Activated T-cell treated with anti-CD3 and anti-CD28 coated beads, Interleukin-2, amount 50 U/mL, for 48 hours (primary cell): ENCODE data around the gene ATG2B.
A peak's percentile ranks its signal among the peaks of the same experiment; 100 is the strongest.

ENCODE experiments used
- DNase-seq, 2 experiments: peaks; one replicate each; pipeline ENCODE4 v3.0.0-alpha.2; 2020

The ATG2B gene

DNA sequence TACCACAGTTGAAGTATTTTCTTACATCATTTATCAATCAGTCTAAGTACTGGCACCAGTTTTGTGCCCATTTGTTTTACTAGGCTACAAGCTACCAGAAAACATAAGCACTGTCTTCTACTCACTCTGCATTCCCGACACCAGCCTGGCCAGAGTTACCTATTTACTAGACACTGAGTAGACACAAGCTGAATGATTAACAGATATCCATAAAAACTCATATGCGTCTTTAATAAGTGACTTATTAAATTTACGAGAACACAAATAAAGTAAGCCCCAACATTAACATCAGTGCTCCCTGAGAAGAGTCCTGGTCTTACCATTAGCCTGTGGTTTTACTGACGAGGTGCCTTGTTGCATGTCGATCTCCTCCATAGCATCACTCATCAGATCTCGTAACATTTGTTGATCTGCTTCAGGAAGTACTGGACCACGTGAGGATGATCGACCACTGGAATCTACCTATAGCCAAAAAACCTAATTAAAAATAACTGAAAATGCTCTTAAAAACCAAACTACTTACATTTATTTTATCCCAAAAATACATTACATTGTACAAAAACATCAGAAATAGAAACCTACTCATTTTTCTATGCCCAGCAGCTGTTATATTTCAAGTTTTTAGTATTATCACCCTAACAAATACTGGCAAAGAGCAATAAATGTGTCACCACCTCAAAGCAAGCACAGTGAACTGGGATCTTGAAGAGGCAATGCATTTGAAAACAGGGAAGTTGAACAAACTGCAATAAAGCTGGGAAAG is 53.8 kb downstream of the ATG2B start:
- DNase-seq: no peak

DNA sequence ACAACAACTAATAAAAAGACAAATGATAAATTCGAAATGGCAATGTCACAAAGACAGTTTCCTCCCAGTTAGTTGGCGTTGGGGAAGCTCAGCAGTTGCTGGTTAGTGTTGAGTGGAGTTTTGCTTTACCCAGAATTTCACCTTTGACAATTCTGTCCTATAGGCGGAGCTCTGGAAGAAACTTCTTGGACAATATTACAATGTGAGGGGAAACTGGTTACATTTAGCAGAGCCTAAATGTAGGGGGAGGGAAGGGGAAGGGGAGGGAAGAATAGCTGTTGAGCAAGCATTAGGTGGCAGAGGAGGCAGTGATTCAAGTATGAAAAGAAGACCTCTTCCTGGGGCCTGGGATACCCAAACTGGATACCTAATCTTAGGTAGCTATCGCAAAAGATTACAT is 55.7 kb downstream of the ATG2B start:
- no peak for DNase-seq

DNA sequence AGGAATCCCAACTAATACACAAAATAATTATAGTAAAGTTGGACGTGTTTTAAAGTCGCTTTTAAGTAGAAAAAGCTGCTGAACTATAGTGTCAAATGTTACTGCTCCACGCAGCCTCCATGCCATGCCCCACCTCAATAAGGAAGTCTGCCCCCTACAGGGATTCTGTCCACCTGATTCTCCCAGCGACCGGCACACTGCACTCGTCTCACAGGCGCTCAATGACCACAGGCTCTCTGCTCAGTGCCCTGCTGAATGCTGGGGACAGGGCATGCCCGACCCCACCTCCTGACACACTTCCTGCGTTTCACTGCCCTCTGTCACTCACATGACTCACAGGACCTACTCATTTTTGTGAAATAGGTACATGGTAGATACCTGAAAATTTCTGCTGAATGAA is 58.2 kb downstream of the ATG2B start:
- DNase-seq: no peak

DNA sequence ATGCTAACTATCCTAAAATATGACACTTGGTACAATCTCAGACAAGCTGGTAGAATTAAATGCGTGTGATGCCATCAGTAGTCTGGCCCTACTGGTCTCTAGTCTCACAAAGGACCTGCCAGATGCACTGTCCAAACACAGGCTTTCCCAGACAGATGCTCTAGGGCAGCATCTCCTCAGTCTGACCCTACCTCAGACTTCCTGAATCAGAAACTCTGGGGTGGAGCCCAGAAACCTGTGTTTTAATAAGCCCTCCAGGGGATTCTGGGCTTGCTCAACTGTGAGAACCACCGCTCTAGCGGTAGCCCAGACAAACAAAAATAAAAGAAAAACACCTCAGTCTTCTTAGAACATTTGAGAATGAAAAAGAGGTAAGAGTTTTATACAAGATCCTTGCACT is 59.2 kb downstream of the ATG2B start:
- DNase-seq: no peak

DNA sequence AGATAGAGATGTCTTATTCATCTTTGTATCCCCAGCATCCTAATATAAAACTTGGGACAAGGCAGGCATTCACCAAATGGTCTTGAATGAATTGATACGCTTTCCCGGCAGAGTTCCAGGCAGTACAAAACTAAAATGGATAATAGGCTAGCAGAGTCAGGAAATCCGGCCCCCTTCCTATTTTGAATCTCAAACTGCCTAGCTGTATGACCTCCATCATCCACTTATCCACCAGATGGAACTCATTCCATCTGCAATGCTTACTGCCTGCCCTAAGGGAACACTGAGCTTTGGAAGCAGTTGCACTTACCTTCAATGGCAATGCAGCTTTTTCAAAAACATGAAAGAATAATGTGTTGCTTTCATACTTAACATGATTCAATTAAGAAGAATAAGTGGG is 63.7 kb downstream of the ATG2B start:
- DNase-seq: no peak

DNA sequence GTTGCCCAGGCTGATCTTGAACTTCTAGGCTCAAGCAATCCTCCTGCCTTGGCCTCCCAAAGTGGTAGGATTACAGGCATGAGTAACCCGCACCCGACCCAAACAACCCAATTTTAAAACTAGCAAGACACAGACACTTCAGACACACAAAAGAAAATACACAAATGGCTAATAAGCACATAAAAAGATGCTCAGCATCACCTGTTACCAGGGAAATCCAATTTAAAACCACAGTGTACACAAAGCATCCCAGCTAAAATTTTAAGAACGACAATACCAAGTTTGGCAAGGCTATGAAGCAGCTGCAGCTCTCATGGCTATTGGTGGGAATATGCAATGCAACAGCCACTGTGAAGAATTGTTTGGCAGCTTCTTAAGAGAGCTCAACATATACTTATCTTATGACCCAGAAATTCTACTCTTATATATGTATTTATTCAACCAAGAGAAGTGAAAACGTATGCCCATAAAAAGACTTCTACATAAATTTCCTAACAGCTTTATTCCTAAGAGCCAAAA is 65.1 kb downstream of the ATG2B start:
- no peak for DNase-seq

DNA sequence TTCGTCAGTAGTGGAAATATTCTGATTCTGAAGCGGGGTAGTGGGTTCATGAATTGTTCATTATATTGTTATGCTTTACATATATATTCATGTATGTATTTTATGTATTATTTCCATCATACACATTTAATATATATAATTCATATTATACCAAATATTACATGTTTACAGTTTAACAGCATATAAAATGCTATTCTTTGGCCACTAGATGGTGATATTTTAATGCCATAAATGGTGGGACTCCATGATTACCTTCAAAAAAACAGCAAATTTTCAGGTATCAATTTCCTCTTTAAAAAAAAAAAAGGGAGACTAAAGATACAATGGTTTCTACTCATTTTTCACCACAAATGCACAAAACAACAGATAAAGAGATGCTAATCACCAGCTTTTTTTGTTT is 66.1 kb downstream of the ATG2B start:
- DNase-seq: no peak

DNA sequence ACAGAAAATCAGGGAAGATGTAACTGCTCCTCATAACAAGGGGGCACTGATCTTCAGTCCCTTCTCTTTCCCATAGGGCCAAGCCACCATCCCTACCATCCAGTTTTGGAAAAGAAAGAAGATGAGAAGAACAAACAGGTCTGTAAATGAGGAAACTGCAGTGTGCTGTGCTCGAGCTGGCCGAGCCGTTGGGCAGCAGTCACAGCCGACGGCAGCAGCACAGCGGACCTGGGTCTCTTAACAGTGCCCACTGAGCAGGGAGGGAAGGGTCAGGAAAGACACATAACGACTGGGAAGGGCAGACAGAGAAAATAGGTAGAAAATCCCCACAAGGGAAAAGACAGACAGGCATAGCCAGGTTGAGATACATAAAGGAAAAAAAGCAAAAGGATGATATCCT is 68.9 kb downstream of the ATG2B start:
- no peak for DNase-seq

DNA sequence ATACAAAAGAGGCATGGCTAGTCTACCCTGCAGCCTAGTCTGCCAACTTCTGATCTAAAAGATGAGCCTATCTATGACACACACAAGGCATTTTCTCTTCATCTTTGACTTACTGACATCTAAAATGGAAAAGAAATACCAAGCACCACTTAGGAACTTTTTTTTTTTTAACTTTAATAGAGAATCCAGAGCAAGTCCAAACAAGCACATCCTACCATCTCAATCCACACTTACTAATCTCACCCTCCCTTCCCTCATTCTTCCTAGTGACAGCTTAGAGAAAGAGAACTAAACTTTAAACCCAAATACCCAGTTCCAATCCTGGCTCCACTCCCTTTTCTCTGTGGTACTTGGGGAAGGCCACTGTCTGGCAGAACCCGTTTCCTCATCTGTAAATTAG is 75.3 kb downstream of the ATG2B start:
- DNase-seq: no peak

DNA sequence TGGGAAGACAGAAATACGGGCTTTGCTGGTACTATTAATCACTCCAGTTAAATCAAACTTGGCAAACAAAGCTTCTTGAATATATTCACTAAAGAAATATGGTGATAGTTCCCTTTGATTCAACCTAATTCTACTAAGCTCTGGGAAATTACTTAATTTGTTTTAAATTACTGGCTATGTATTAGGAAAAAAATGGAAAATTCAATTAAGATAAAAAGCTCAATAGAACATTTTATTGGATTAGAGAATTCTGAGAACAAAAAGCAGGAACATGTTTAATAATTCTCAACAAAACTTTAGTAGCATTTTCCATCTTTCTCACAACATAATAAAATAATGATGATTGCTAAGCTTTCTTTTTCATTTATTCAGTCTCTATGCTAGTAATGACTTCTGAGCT is 76.9 kb downstream of the ATG2B start:
- no peak for DNase-seq

DNA sequence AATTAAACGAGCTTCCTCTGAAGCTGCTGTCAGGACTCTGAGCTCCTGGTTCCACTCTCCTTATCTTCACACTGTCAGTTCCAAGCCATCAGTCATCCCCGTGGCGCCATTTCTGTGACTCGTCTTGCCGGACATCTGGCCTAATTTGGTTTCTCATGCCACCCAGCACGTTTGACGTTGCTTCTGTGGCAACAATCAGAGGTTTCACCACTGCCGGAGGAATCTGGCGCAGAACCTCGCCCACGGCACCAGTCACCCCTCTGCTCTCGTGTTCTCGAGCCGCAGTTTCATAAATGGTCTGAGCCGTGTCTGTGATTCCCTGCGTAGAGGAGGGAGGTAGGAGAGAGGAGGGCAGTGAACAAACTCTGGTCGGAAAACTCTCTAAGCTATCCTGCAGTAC is 77.5 kb downstream of the ATG2B start:
- no peak for DNase-seq

DNA sequence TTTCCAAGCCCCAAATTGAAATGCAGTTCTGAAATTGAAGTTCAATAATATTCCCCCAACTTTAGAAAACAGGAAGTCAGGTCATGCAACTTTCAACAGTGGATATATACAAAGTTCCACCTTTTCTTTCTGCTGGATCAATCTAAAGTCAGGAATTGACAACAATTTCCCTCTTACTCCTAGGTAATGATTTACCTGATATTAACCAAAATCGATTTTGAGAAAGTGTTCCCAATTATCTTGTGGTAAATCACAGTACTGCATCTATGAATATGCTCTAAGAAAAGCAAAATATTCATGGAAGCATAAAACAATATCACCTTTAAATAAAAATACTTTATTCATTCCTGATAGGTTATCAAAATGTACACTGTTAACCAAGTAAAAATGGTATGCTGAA is 78.7 kb downstream of the ATG2B start:
- no peak for DNase-seq

DNA sequence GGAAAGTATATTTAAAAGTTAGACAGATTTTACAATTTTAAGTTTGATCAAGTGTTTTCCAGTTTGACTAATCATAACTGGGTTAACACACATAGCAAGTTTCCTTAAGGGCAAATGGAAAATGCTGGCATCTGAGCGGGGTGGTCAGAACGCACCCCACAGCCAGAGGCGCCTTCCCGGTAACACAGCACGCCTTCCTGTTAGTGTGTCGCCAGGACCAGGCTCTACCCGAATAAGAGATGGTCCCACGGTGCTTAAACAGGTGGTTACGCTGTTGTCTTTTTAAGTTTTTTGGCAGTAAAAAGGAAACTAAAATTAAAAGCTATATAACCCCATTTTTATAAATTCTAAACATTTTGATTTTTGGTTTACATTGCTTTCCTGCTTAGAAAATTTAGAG is 79.1 kb downstream of the ATG2B start:
- DNase-seq: no peak

DNA sequence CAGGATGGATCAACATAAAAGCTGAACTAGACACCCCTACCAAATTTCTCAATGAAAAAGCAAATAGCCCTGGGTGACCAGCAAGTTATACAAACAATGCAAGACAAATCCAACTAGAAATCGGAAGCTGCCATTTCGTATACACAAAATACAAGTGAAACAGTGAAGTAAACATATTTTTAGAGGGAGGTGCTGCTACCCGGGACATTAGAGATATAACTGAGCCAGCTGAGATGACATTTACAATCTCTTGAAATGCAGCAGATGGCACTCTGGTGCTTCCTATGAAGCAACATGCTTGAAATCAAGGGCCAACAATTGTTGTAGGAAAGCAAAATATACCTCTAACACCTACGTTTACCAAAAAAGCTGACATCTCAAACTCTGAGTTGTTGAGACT is 81.7 kb downstream of the ATG2B start:
- no peak for DNase-seq

DNA sequence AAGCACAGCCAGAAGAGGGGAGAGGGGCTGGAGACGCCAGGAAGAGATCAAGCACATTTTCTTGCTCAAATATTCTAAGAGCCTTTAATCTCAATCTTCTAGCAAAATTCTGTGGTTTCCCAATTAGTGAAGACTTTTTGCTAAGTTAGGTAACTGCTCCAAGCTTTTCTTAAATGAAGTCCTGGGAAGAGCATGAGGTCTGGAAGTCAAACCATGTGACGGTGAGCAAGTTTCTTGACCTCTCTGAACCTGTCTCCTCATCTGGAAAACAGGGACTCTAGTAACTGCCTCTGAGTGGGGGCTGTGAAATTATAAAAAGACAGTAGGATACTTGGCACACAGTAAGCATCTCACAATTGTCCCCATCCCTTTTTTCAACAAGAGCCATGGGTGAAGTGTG is 83.0 kb downstream of the ATG2B start:
- DNase-seq: no peak

DNA sequence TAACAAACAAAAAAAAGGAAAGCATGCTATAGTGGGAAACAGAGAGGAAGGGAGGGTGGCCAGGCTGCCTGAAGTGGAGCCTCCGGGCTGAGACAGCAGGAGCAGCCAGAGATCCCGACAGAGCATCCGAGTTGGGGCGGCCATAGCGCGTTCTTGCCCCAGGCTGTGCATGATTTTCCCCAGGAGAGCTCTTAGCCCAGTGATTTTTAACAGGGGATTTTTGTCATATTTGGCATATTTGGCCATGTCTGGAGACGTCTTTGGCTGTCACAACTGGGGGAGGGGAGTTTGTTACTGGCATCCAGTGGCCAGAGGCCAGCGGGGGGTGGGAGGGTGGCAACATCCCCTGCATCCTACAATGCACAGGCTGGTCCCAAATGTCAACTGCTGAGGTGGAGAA is 83.6 kb downstream of the ATG2B start:
- DNase-seq: no peak

DNA sequence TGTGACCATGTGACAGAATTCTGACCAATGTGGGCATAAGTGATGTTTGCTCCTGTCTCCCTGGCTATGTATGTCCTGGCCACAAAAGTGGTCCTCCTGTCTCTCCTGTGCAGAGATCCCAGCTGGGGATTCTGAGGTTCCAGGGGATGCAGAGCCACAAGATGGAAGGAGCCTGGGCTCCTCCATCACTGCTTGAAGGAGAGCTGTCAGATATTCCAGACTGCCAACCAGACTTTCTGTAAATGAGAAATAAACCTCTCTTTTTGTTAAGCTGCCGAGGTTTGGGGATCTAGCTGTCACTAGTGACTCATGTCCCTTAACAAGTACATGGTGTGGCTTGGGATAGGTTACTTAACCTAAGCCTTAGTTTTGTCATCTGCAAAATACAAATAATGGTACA is 85.3 kb downstream of the ATG2B start:
- DNase-seq: no peak

DNA sequence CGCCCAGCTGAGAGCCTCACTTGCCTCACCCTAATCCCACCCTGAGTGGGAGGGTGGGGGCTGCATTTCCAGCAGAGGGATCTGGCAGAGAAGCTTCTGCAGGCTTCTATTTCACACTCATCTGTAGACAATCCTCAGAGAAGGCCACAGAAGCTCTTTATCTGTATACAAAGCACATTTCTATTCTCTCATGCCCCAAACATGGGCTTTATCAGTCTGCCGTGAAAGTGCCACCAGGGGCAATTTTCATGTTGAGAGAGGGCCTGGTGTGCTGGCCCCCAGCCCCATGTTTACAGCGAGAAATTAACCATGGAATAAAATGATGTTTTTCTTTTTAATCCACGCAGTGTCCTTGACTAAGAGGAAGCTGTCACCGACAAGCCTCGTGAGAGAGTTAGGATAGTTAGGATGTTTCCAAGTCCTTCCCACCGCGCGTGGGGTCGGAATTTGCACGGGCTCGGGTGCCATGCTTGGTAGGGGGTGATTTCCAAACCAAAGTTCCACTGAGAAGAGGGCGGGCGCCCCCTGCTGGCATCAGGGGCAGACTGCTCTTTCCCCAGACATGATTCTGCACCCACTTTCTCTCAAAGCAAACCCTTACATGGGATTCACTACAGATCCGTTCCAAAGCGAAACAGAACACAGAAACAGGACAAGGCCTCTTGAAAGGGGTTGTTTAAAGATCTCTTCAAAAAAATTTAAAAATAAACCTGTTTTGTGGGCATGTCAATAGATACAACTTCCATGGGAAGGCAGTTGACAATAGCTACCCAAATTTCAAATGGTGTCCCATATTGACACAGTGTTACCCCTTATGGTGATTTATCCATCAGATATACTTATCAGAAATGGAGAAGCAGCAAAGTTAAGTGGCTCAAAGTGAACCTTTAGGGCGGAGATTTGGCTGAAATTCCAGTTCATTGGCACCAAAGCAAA is 87.7 kb downstream of the ATG2B start:
- peak; percentile 79 to 80 for DNase-seq

DNA sequence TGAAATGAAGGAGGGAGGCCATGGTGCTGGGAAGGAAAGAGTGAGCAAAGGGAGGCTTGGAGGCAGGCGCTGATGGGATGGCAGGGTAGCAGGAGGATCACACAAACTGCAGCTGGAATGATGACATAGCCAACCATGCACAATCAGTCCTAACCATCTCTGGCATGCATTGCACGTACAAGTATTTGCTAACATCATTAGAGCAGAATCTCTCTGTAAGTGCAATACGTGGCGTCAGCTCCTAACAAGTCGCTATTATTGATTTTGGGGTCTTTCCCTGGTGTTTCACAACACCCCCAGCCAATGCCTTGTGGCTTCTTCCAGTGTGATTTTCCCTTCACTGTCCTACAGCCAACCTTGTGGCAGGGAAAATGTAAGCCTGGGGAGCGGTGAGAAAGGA is 88.6 kb downstream of the ATG2B start:
- DNase-seq: no peak

DNA sequence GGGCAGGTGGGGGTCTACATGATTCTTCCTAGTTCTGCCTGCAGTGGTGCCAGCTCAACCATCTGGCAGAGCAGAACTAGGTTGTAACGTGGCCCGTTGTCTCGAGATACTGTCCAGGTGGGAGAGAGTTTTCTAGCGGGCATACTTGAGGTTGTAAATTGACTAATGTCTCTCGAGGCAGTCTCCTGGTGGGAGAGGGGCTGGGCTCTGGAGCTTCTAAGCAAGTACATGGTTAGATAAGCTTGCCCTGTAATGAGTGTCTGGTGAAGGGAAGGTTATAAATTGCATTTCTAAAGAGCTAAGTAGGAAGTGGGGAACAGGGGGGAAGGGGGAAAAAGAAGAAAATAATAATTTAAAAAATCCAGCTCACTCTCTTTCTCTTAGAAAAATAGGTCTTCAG is 89.0 kb downstream of the ATG2B start:
- no peak for DNase-seq

DNA sequence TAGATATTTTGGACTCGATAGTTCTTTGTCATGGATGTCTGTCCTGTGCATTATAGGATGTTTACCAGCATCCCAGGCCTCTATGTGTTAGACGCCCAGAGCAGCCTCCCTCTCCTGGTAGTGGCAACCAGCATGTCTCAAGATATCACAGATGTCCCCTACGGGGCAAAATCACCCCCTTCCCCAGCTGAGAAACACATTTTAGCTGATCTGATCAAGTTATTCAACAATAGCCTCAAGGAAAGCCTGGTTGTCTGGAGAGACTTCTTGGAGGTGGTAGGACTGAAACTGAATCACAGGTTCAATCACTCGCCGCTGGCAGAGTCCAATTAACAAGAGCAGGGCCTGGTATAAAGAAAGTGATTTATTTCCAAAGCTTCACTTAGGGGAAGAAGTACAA is 89.5 kb downstream of the ATG2B start:
- DNase-seq: no peak

DNA sequence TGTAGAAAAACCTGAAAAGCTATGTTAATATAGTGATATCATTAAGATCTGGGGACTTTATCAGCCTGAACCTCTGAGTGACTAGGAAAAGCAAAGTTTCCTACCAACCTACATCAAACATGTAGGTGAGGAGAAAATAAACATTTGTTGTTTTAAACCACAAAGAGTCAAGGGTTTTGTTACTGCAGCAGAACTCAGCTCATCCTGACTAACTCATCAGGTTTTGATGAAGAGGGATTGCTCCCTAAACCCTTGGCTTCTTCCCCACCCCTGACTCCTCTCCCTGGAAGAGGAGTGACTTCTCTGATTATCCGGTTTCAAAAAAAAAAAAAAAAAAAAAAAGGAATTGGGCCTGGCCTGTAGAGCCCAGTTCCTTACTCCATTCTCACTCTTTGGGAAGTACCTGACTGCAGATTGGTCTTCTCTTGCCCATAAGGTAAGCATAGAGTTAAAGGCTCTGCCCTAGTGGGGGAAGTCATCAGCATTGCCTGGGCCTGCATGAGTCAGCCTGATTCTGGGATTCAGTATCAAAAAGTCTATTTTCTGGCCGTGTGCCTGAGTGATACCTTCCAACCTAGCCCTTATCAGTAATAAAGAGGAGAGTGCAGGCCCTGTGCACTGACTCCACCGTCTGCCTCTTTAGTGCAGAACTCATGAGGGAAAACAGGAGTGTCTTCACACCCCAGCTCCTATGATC is 90.2 kb downstream of the ATG2B start:
- no peak for DNase-seq

DNA sequence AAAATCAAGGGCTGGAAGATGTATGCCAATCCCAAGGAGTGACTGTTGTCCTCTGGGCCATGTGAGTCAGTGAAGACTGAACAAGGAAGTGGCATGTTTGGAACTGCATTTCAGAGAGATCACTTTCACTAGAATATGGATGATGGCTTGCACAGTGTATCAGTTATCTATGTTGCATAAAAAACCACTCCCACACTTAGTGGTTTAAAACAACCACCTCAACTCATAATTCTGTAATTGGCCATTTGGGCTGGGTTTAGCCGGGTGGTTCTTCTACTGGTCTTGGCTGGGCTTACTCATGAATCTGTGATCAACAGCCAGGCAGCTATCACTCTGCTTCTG is 91.7 kb downstream of the ATG2B start:
- no peak for DNase-seq
